DMS79 treated with DMSO at 0.1 percent for 48 hours (cell line): ENCODE data around the gene FKBP15.
"Not testable (repeated sequence)": the region's sequence is repeated elsewhere in the genome, so short reads cannot be mapped to it uniquely, and the experiment has no call there.

Experiments
- DNase-seq: peaks from one replicate; lab custom pipeline; 2025; lab: John Stamatoyannopoulos, UW

Gene FKBP15

GRCh38 chr9:113148372-113148705 lies 72.7 kb downstream of the FKBP15 start:
- no peak for DNase-seq

- DNase-seq: no peak
Measured at GRCh38 chr9:113143432-113144227, 77.4 kb downstream of the FKBP15 start.

DNA sequence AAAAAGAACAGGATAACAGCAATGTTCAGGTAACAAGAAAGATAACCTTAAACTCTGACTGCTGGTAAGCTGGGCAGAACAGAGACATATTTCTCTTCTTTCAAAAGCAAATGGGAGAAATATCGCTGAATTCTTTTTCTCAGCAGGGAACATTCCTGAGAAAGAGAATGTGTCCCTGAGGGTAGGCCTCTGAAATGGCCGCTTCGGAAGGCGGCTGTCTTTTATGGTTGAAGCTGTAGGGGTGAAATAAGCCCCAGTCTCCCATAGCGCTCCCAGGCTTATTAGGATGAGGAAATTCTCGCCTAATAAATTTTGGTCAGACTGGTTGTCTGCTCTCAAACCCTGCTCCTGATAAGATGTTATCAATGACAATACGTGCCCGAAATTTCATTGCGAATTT lies 80.2 kb downstream of the FKBP15 start:
- not testable (repeated sequence) for DNase-seq

DNA sequence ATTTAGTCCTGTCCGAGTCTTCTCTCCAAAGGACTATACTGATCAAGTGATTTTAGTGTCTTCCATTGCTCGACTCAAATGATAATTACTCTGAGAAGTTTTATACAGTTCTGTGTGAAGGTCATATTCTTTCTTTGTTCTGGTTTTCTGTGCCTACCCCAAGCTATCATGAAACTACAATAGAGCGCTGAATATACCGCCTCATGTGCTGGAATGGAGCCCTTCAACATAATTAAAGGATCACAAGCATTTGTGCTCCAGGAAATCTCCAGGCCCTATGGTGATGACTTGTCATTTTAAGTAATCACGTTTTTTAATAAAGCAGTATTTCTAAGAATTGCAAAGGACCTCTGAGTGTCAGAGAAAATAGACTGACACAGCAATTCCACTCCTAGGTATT lies 81.1 kb downstream of the FKBP15 start:
- no peak for DNase-seq

DNA sequence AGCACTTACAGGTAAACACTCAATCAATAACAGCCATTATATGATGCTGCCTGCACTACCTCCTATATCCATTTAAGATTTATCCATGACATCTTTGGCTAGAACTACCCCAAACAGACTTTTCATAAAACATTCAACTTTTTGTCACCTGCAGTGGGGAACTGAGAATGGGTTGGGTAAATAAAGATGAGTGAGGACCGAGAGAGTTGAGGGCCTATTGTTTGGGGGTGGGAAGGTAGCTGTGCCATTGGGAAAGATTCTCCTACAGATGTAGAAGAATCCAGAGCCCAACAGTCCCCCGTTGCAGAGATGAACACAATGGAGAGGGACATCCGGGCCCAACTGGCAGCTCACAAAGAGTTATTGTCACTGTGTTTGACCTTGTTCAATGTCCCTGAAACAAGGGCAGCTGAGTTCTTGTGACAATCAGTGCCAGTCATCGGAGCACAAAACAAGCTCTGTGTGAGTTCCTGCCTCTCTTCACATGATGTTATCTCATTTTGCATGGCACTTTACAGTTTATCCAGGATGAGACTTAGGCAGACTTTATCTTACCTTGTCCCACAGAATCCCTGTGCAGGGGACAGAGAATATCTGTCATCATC lies 81.8 kb downstream of the FKBP15 start:
- no peak for DNase-seq

DNA sequence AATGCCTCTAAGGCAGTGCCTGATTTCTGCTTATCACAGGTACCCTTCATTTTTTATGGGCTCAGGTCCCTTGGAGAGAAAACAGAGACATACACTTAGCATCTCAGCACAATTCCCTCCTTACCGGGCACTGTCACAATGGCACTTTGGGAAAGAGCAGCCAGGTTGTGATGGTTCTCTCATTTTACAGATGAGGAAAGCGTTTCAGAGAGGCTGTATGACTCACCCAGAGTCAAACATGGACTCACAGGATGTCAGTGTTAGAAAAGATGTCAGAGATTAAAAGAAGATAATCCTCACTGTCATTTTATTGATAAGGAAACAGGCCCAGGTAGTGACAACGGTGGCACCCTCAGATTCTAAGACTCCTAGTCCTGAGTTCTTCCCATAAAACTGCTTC lies 82.3 kb downstream of the FKBP15 start:
- no peak for DNase-seq

DNA sequence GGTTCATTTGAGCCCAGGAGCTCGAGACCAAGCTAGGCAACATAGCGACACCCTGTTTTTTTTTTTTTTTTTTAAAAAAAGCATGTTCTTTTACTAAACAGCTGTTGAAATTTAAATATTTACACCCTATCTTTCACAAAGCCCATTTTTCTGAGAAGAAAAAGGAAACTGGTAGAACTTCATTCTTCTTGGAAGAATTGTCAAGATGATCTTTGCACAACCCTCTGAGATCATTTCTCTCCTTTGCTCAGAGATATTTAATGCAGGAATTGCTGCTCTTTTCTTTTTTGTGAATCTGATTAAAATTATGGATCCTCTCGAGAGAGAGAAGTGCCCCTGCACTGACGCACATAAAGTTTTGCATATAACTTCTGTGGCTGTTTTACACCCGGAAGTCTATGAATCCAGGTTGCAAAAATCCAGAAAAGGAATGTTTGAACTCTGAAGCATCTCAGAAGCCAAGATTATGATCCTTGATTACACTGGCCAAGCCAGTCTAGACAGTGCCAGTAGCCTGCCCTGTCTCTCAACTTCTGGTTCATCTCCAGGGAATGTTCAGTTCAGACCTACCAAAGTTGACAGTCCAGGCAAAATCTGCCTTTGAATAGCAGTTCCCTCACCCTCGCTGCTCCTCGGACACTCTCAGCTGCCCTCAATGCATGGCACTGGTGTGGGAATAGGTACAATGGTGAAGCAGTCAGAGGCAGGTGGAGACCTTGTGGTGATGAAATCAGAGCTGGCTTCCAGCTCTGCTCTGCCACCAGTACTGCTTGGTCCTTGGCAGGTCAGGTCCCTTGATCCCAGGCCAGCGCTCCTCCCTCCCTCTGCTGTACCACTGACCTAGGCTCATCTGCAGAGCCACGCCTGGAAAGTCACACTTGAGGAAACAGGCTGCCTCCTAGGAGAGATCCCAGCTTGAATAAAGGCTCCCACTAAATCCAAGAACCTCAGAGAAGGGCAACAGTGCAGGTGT lies 83.6 kb downstream of the FKBP15 start:
- DNase-seq: no peak

DNA sequence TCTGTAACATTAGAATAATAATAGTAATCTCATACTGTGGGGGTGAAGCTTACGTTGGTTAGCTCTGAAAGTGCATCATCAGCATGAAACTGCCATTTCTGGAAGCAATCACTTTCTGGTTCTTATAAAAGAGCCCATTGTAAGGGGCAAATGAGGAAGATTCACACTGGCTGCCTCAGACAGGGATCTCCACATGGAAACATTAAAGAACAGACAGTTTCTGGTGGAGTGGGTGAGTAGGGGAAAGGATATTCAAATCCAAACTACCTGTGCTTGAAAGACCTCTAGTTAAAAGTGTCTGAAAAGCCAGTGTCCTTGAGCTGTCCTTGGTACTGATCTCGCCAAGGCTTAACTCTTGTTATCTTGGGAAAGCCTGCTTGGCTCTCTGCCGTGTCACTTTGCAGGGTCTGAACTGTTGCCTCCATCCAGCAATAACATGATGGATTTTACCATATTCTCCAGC lies 89.4 kb downstream of the FKBP15 start:
- DNase-seq: no peak

GRCh38 chr9:113129884-113130283 lies 91.2 kb downstream of the FKBP15 start:
- DNase-seq: no peak

- DNase-seq: no peak
Measured at GRCh38 chr9:113129466-113129865, 91.6 kb downstream of the FKBP15 start.

DNA sequence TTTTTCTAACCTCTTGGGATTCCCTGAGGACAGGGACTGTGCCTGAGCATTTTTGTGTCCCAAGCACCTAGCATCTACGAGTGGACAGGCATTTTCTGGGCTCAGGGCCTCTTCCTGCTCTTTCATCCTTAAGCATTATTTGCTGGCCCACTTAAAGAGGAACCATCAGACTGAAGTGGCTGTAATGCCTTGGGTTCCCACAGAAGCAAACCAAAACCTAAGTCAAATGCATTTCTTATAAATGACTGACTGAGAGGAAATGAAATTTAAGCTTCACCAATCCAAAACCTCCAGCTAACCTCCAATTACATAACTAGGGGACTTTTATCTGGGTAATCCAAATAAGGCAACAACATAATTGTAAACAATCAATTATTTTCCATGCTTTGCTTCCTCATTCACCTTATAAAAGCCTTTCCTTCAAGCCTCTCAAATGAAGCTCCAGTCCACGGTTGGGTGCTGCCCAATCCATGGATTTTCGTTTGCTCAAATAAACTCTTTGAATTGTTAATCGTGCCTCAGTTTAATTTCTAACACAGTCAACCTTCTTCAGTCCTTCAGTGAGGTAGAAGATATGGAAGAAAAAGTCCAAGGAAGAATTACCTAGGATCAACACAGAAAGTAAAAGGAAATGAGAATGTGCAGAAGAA lies 95.6 kb downstream of the FKBP15 start:
- no peak for DNase-seq

DNA sequence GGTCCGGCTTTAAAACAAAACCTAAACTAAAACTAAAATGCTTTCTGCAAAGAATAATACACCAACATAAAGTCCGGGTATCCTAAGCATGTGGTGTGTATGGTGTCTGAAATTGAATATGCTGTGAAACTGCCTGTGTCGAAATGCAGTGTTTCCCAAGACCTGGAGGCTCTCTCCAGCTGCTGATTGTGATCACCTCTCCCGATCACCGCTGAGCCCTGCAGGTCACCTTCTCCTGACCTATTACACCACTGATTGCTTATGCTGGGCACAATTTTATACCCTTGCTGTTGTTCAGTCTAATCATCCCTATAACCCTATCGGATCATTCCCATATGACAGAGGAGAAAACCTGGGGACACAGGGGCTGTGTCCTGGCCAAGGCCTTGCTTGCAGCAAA lies 102.2 kb downstream of the FKBP15 start:
- DNase-seq: not testable (repeated sequence)
